HG03439 (cell line): ENCODE results near the gene CCDC7.
"Not testable (repeated sequence)": the region's sequence is repeated elsewhere in the genome, so short reads cannot be mapped to it uniquely, and the experiment has no call there.

Experiments
- ATAC-seq: cut with Tn5 transposase; IDR thresholded peaks from one replicate; pipeline ENCODE4 v1.9.1; 2021; ENCODE audit warnings: mild to moderate bottlenecking, moderate library complexity; ENCODE audit not compliant: unreplicated experiment

CCDC7 gene

GRCh38 chr10:32854435-32854834 is 408.5 kb downstream of the CCDC7 start:
- ATAC-seq = no peak

- ATAC-seq = no peak
These were observed 419.2 kb downstream of the CCDC7 start for GRCh38 chr10:32865170-32865569.

- no peak for ATAC-seq
These were observed 432.0 kb downstream of the CCDC7 start for GRCh38 chr10:32877915-32878314.

GRCh38 chr10:32878646-32879045 is 432.7 kb downstream of the CCDC7 start:
- no peak for ATAC-seq

GRCh38 chr10:32882076-32882475 is 436.1 kb downstream of the CCDC7 start:
- ATAC-seq = no peak

GRCh38 chr10:32887481-32887880 is 441.5 kb downstream of the CCDC7 start:
- no peak for ATAC-seq

- no peak for ATAC-seq
These were observed 442.4 kb downstream of the CCDC7 start for GRCh38 chr10:32888161-32888927.

GRCh38 chr10:32889631-32890212 is 443.8 kb downstream of the CCDC7 start:
- ATAC-seq = no peak

- no peak for ATAC-seq
These were observed 444.5 kb downstream of the CCDC7 start for GRCh38 chr10:32890444-32890843.

GRCh38 chr10:32891261-32891660 is 445.3 kb downstream of the CCDC7 start:
- ATAC-seq = no peak

- ATAC-seq = no peak
These were observed 447.5 kb downstream of the CCDC7 start for GRCh38 chr10:32893434-32893833.

- ATAC-seq = no peak
These were observed 448.1 kb downstream of the CCDC7 start for GRCh38 chr10:32893916-32894664.

- ATAC-seq = not testable (repeated sequence)
These were observed 449.4 kb downstream of the CCDC7 start for GRCh38 chr10:32895200-32895968.

GRCh38 chr10:32901815-32902214 is 455.9 kb downstream of the CCDC7 start:
- no peak for ATAC-seq

GRCh38 chr10:32905466-32905865 is 459.5 kb downstream of the CCDC7 start:
- no peak for ATAC-seq

- peak; percentile 79 for ATAC-seq
These were observed 460.7 kb downstream of the CCDC7 start for GRCh38 chr10:32906595-32906994.

- no peak for ATAC-seq
These were observed 463.5 kb downstream of the CCDC7 start for GRCh38 chr10:32909456-32909855.

- ATAC-seq = not testable (repeated sequence)
These were observed 464.0 kb downstream of the CCDC7 start for GRCh38 chr10:32909970-32910369.

- ATAC-seq = no peak
These were observed 465.5 kb downstream of the CCDC7 start for GRCh38 chr10:32911285-32912016.

- not testable (repeated sequence) for ATAC-seq
These were observed 471.9 kb downstream of the CCDC7 start for GRCh38 chr10:32917817-32918216.
